Measurements from ENCODE around the gene CUX1. TPM values are rescaled to one million over a fixed set of nuclear protein-coding genes. Genes with fewer than 3 reads are reported as not detected.

Gene CUX1
- total RNA-seq, 1 experiment from 2014 or later: 53.5 TPM

- WGBS (ENCODE audit: extremely low coverage, insufficient read length, low lambda C conversion rate): no CpG with 5 or more reads among the region's 13 CpGs
- Histone ChIP-seq H3K9me3 (ENCODE audit: control insufficient read depth, low read depth, low read length) (no peaks in the 10 kb centered on the region), H3K79me2 (ENCODE audit: insufficient read depth, low read length) (no peaks in the 10 kb centered on the region), H4K91ac (ENCODE audit: insufficient read length, low read depth, low read length) (no peak overlapping the region), H3K4me1 (ENCODE audit: insufficient read depth, low read length) (no peaks in the 10 kb centered on the region), H2AK5ac (ENCODE audit: insufficient read length, low read length) (no peak overlapping the region), H3K79me1 (ENCODE audit: insufficient read depth, low read depth, low read length, poor library complexity, severe bottlenecking) (no peaks in the 10 kb centered on the region), H3K23ac (ENCODE audit: insufficient read length, low read depth, low read length) (no peak overlapping the region), H3K56ac (ENCODE audit: insufficient read length, low read depth, low read length) (no peak overlapping the region), H3T11ph (ENCODE audit: low read length) (no peak overlapping the region), H3K23me2 (ENCODE audit: insufficient read length, low read depth, low read length, poor library complexity, severe bottlenecking) (no peaks in the 10 kb centered on the region), H3K4me2 (ENCODE audit: insufficient read depth, insufficient read length, low read length) (no peak overlapping the region), H3K27ac (ENCODE audit: insufficient read length, low read depth, low read length) (no peak overlapping the region), H3K14ac (ENCODE audit: insufficient read depth, low read length) (no peak overlapping the region), H3K27me3 (ENCODE audit: insufficient read depth, low read length) (no peaks in the 10 kb centered on the region), H4K5ac (ENCODE audit: insufficient read length, low read depth, low read length) (no peak overlapping the region), H4K20me1 (ENCODE audit: control insufficient read depth, insufficient read depth, insufficient read length) (no peaks in the 10 kb centered on the region), H2BK12ac (ENCODE audit: insufficient read length, low read depth, low read length) (no peak overlapping the region), H2BK15ac (ENCODE audit: low read depth, low read length) (no peak overlapping the region), H3K9ac (ENCODE audit: extremely low read depth, insufficient read length, low read length) (no peak overlapping the region), H2BK120ac (ENCODE audit: low read depth, low read length, poor library complexity, severe bottlenecking) (no peak overlapping the region), H2BK5ac (ENCODE audit: insufficient read length, low read length) (no peak overlapping the region), H2AFZ (ENCODE audit: low read length) (no peak overlapping the region), H4K8ac (replicated peaks; ENCODE audit: insufficient read length, low read depth, low read length) (no peak overlapping the region), H3K18ac (ENCODE audit: insufficient read length, low read depth, low read length) (no peak overlapping the region), H2BK20ac (ENCODE audit: low read depth, low read length, poor library complexity, severe bottlenecking) (no peak overlapping the region), H3K4ac (ENCODE audit: low read depth, low read length) (no peak overlapping the region)
- Mint-ChIP-seq H3K4me1 (peaks cover 4 to 6% of the 10 kb centered on the region in 2 experiments), H3K27ac (no peak overlapping the region), H3K36me3 (ENCODE audit: insufficient read depth in 1 of 3, low read depth in 3 of 3) (peaks cover 14 to 66% (median 35%) of the 10 kb centered on the region in 3 experiments; a peak in 6 of 7 replicates), H3K9me3 (no peaks in the 10 kb centered on the region), H3K4me3 (no peak overlapping the region), H3K27me3 (ENCODE audit: low read depth) (no peaks in the 10 kb centered on the region)
- no peak for DNase-seq
- TF ChIP-seq, protein P1, sequence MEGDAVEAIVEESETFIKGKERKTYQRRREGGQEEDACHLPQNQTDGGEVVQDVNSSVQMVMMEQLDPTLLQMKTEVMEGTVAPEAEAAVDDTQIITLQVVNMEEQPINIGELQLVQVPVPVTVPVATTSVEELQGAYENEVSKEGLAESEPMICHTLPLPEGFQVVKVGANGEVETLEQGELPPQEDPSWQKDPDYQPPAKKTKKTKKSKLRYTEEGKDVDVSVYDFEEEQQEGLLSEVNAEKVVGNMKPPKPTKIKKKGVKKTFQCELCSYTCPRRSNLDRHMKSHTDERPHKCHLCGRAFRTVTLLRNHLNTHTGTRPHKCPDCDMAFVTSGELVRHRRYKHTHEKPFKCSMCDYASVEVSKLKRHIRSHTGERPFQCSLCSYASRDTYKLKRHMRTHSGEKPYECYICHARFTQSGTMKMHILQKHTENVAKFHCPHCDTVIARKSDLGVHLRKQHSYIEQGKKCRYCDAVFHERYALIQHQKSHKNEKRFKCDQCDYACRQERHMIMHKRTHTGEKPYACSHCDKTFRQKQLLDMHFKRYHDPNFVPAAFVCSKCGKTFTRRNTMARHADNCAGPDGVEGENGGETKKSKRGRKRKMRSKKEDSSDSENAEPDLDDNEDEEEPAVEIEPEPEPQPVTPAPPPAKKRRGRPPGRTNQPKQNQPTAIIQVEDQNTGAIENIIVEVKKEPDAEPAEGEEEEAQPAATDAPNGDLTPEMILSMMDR (conservative IDR thresholded peaks at IDR 0.05): no peak
Measured at GRCh38 chr7:102210787-102211186, 393.4 kb downstream of the CUX1 start.

Measured in H9 (cell line).